GM21360 (cell line): ENCODE data around the gene CAMKK1.

Experiments
- ATAC-seq: cut with Tn5 transposase; IDR thresholded peaks from one replicate; pipeline ENCODE4 v1.9.1; 2021; ENCODE audit warnings: mild to moderate bottlenecking, moderate library complexity; ENCODE audit not compliant: unreplicated experiment

Gene CAMKK1

DNA sequence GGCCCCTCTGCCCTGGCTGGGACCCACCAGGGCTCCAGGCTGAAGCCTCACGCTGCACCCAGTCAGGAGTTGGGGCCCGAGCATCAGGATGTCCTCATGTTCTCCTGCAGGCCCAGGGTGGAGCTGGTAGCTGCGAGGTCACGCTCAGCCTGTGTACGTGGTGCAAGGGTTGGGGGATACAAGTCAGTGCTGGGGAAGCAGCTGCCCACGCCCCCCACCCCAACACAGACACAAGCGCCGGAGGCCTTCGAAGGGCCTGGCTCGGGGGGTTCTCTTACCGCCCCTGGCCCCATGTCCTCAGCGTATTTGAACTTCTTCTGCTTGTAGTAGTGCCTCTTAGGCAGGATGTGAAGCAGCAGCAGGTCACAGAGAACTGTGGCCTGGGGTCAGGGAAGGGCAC is 4.9 kb upstream of the CAMKK1 start:
- no peak for ATAC-seq

DNA sequence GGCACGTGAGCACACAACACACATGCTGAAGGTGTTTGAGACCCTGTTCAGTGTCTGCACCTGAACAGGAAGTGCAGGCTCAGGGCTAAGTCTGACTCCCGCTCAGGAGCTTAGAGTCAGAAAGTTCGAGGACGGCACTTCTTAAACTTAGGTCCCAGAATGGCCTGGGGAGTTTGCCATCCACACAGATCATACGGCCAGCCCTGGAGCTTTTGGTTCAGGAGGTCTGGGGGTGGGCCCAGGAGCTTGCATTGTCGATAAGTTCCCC is 4.0 kb upstream of the CAMKK1 start:
- no peak for ATAC-seq

DNA sequence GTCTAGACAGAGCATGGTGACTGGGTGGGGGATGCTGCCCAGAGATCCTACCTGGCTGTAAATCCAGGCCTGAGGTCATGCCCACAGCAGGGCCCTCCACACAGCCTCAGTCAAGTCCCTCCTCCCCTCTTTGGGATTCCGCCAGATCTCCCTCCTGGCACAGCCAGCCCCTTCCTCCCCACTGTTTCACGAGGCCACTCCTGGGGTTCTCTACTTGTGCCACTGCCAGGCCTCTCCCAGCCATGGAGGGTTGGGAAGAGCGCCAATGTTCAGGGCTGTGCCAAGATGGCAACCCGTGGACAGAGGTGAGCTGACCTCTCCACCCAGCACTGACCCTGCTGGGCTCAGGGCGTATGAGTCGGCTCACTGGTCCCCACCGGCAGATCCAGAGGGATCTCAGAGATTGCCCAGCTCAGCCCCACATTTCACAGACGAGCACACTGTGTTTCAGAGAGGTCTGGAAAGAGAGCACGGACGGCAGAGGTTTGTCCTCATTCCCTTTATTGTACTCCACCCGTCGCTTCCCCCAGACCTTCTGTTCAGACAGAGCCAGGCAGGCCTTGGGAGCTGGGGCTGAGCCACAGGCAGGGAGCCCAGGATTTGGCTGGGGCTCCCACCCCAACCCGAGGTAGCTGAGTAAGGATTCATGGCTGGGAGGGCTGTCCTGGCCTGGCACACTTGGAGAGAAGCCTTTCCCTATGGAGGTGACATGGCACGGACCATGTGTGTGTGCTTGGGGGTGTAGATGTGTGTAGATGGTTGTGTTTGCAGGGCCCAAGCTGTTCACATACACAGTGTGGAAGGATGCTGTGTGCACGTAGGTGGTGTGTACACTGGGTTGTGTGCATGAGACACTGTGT is 3.5 kb upstream of the CAMKK1 start:
- no peak for ATAC-seq

DNA sequence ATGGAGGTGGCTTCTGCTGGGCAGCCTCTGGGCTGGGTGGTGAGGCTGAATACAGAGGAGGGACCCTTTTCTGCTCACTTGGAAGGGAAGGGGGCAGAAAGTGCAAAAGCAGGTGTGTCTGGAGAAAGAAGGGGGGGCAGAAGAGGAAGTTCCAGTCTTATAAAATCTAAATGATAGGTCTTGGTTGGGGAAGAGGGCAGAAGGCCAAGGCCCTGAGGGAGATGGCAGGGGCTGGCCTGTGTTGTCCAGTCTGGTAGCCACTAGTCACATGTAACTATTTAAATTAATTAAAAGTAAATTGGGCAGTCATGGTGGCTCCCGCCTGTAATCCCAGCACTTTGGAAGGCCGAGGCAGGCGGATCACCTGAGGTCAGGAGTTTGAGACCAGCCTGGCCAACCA is 2.5 kb upstream of the CAMKK1 start:
- no peak for ATAC-seq

DNA sequence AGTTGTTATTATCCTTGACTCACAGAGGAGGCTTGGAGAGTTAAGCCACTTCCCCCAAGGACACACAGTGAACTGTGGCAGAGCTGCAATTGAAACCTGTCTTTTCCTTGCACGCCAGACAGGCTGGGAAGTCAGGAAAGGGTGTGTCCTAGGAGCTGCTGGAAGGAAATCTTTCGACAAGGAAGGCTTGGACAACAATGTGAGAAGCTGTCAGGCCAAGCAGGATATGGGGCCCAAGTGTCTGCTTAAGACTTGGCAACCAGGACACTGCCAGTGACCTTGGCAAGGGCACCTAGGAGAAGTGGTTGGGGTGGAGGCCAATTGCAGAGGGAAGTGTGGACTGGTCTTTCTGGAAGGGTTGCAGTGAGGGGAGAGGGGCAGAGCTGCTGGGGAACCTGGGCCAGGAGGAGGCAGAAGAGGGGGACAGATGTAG is 2.1 kb upstream of the CAMKK1 start:
- no peak for ATAC-seq

DNA sequence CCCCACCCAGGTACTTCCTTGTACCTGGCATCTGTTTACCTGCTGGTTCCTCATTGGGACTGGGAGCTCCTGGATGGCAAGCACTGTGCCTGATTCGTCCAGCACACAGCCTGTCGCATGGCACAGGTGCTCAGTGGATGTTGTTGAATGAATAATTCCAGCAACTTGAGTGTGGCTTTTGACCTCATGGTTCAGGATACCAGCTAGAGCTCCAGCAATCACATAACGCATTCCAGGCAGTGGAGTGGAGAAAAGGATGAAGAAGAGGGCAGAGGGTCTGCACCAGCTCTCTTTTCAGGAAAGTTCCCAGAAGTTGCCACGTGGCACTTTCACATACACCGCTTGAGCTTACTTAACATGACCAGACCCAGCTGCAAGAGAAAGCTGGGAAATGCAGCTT is 1.3 kb upstream of the CAMKK1 start:
- no peak for ATAC-seq

DNA sequence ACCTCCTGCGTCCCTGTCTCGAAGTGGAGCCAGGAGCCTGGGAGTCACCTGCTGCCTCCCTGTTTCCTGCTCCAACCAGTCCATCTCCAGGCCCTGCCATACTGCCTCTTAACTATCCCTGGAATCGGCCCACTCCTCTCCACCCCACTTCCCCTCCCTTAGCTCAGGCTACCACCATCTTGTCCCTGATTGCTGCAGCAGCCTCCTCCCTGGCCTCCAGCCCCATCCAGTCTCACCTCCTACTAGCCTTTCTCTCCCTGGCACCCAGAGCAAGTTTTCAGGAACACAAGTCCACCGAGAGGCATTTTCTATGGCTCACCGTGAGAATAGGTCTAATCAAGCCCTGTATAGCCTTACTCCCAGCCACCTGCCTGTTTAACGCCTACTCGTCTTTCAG is 865 bp upstream of the CAMKK1 start:
- ATAC-seq, result no peak

DNA sequence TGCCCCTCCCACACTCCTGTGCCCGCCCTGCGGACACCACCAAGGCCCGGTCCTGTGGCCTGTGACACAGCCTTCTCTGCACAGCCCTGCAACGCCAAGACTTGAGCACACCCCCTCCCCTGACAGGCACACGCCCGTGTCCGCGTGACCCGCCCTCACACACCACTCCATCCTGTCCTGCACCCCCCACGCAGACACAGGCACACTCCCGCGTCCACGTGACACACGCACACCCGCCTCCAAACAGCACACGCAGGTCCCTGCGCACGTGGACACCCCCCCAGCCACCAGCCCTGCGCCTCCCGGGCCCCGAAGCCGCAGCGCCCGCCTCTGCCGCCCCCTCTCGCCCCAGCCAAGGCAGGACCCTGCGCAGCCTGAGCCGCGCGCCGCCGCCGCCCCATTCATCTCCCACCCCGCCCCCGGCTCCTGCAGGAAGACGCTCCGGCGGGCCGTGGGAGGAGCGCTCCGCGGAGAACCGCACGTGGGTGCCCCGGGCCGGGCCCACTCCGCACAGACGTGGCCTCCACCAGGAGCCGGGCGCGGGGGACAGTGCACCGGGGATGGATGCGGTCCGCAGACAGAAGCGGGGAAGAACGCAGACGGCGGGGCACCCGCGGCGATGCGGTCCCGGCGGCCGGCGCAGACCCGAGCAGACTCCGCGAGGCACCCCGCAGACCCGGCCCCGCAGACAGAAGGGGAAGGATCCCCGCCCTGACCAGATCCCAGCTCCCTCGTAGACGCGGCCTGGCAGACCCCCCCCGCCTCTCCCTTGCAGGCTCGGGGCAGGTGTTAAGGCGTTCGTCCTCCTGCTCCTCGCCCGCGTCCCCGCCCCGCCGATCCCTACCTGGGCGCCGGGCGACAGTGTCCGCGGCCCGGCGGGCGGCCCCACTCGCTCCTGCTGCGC is 506 bp downstream of the CAMKK1 start:
- ATAC-seq, result peak; percentile 18

DNA sequence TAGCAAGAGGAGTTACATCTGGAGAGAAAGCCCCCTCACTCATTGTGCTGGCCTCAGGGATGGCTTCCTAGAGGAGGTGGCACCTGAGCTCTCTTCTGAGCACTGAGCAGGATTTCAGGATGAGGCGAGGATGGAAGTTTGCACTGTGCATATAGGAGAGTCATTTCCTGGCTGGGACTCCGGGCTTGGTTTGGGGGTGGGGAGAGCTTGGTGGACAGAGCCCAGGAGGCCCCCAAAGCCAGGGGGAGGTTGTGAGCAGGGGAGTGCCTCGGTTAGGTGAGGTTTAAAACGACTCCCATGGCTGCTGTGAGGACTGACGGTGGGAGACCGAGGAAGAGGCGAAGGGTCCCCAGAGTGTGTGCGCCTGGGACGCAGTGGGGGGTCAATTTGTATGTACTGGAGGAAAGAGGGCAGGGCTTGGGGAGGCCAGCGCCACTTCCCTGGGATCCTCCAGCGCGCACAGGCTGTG is 1.2 kb downstream of the CAMKK1 start:
- no peak for ATAC-seq

DNA sequence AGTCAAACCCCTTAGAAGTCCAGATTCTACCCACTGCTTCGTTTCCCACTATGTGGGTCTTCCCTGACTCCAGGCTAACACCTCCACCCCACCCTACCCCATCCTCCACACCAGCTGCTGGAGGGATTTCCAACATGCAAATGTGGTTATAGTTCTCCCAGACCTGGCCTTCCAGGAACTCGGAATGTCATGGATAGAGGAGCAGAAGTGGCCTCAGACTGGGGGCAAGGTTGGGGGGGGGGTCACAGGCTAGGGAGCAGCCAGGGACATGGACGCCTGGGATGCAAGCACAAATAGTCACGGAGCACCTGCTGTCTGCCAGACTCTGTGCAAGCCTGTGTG is 2.0 kb downstream of the CAMKK1 start:
- no peak for ATAC-seq

DNA sequence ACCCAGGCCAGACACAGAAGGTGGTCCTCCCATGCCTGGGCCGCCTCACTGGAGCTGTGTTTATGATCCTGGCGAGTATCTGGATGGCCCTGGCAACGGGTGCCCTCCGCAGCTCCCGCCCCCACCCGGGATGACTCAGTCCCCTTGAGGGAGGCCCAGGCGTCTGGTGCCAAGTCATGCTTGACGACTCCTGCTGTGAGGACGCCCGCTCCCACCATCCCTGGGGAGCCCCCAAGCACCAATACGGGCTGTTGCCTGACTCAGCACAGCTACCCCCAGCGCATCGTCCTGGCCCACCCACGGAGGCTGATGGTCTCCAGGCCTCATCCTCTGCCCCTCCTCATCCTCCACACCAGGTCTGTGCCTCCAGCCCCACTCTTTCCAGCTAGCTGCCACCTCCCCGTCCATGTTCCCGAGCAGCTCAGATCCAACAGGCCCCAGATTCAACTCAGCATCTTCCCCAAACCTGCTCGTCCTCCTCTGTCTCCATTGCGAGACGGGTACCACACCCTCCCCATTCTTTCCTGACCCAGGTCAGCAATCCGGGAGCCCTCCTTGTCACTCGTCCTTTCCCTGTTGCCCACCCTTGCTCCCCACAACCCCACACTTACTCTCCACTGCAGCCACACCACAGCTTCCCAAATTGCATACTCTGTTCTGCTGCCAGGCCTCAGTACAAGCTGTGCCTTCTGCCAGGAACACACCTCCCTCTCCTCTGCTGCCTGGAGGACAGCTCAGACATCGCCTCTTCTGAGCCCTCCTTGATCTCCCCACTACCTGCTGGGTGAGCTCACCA is 2.6 kb downstream of the CAMKK1 start:
- ATAC-seq, result no peak

DNA sequence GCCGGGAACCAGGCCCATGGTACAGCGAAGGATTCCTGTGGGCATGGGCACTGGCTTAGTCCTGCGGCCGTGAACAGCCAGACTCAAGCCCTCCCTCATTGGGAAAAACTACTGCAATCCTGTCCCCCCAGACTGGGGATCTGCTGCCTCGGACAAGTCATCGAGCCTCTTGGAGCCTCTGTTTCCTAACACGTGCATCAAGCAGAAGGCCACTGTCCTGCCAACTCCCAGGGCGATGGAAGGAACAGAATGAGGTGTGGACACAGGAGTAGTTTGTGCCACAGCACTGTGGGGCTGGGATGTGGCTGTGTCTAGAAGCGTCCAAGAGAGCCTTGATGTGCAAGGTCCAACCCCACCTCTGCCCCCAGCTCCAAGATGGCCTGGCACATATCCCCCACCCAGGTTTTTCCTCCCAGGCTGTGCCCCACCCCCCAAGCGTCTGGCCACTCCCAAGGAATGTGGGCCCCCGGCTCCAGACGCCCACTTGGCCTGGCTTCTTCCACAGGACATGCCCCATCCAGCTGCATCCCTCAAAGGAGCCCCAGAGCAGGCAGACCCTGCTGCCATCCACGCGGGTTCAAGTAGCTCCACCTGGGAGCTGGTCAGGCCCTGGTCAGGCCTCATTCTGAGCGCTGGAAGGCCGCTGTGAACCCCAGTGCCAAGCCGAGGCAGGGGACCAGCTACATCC is 3.4 kb downstream of the CAMKK1 start:
- no peak for ATAC-seq

DNA sequence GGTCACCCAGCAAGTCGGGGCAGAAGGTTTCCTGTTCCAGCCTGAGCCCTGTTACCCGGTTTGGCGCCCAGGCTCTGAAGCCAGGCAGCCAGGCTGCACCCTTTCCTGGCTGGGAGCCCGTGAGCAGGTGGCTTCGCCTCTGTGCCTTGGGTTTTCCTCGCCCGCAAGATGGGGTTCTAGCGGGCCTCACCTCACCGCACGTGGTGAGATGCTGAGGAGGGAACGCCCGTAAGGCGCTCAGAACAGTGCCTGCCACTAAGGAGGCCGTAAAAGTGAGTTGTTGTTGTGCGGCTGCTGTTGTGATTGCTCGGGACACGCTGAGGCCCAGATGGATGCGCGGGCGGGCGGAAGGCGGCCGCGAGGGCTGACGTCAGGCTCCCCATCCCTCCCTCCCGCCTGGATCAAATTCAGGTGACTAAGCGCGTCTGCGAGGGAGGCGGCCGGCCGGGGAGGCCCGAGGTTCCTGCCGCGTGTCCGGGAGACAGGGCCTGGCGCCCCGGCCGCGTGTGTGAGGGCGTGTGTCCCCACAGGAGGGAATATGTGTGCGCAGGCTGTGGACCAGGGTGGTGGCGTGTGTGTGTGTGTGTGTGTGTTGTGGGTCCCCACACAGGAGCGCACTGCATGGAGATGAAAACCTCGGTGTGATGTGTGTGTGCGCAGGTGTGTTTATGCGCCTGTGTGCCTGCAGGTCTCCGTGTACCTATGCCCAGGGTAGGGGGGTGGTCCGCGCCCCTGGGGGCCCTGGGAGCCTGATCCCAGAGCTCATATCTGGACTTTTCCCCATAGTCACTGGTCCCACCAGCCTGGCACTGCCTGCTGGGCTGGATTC is 4.3 kb downstream of the CAMKK1 start:
- no peak for ATAC-seq

DNA sequence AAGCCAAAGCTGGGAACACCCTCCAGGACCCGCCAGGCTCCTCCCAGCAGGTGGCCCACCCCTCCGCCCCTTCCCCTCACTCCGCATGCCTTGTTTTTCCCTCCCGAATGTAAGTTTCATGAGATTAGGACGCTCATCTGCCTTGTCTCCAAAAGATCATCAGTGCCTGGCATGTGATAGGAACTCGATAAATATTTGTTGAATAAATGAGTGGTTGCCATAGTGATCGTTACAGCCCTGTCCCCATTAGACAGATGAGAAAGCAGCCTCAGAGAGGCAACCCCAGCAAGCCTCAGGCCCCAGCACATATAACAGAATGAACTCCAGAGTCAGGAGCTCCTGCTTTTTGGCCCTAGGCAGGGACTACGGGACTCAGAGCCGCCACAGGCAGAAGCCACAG is 5.0 kb downstream of the CAMKK1 start:
- ATAC-seq, result no peak

DNA sequence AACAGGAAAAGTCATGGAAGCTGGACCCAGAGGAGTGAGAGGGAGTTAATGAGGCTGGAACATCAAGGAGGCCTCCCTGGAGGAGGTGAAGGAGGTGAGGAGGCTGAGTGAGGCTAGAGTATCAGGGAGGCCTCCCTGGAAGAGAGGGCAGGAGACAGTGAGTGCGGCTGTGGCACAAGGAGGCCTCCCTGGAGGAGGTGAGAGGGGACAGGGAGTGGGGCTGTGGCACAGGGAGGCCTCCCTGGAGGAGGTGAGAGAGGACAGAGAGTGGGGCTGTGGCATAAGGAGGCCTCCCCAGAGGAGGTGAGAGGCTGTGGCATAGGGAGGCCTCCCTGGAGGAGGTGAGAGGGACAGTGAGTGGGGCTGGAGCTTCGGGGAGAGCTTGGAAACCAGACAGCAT is 5.5 kb downstream of the CAMKK1 start:
- no peak for ATAC-seq

DNA sequence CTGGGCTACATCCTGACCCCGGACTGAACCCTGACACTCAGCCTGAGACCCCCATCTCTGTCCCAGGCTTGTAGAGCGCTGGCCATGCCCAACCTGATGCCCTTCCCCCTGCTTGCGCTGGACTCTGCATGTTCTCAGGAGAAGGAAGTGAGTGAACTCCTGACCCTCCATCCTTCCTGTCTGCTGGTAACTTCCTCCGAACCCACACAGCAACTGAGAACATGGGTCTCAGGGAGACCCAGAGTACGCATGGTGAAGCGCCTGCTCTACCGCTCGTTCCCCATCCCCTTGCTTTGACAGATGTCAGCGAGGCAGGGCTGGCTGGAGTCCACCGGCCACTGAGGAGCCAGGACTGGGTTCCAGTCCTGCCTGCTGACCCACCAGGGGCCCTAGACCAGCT is 6.1 kb downstream of the CAMKK1 start:
- ATAC-seq, result no peak

DNA sequence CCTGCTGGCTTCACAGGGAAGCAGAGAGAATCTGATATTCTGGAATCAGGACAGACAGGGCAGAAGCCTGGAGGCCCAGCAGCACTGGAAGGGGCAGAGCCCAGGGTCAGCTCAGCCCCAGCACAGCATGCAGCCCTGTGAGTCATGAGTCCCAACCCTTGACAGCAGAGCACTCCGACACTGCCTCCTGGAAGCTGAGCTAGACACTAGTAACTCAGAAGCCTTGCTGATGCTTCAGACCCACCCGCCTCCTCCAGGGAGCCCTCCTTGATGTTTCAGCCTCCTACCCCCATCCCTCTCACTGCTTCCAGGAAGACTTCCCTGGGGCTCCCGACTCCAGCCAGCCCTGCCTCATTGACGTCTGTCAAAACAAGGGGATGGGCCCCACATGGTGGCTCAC is 6.9 kb downstream of the CAMKK1 start:
- no peak for ATAC-seq

DNA sequence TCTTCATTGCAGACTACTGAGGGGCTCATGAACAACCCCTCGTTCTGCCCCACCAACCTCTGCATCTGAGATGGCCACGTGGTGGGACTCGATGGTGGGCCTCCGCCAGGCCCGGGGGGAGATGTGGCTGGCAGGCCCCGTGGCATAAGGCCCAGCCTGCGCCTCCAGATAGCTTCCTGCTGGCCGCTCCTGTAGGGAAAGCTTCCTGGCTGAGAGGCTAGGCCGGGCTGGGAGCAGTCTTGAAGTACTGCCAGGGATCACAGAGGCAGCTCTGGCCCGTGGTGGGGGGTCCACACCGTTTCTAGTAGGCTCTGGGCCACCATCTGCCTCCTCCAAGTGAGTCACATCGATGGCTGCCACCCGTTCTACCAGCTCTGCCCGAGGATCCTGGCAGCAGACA is 7.6 kb downstream of the CAMKK1 start:
- ATAC-seq, result no peak

DNA sequence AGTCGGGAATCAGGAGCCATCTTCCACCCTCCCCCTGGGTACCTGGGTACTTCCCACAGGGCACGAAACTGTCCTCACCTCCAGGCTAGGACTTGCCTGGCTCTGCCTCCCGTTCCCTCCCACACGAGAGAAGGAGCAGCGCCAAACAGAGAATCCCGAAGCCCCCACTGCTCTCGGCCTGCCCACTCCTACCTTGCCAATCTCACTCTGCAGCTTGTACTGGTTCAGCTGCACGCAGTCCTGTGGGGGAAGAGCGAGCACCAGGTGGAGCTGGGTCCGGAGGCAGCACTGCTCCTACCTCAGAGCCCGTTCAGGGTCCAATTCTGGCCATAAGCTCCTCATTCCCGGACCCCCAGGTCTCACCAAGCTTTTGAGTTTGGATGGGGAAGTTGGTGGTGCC is 8.7 kb downstream of the CAMKK1 start:
- ATAC-seq, result no peak

DNA sequence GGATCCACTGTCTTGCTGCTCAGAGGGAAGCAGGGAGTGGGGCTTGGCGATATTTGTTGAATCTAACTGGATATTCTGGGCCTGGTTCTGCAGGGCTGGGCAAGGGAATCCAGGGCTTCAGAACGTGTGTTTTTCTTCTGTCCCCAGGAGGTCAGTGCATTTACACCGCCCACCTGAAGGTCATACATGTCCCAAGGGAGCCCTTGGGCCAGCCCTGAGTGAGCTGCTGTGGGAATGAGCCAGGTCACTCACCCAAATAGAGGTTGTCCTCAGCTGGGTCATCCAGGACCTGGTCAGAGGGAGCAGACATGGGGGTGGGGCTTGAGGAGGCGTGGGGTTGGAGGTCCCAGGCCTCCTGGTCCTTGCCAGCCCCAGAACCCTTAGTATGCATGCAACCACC is 10.6 kb downstream of the CAMKK1 start:
- ATAC-seq, result no peak
